HEK293 (cell line): ENCODE data around the gene SMCP.

Experiments used
- CTCF ChIA-PET: fragments of 350-600 bp; formaldehyde crosslinking; extraction: SDS; loops from one replicate; lab custom pipeline; 2021; ENCODE audit warnings: antibody characterized with exemption; lab: Yijun Ruan, JAX
- POLR2A ChIA-PET: fragments of 300-600 bp; formaldehyde crosslinking; extraction: SDS; loops from one replicate; lab custom pipeline; 2020; ENCODE audit warnings: antibody characterized with exemption, inconsistent platforms; lab: Yijun Ruan, JAX
- H3K27ac ChIP-seq: fragments of 200-500 bp; sonication (Bioruptor generic); 2 replicates; pipeline ENCODE4 v1.5.1; 2014; ENCODE audit warnings: low read depth, low read length, control low read depth, inconsistent platforms; ENCODE audit errors: extremely low read depth
- H3K36me3 ChIP-seq, 2 experiments: fragments of 200-500 bp in 1 of 2; sonication (Bioruptor generic) in 1 of 2; 1 replicate in 1 of 2; 2 replicates in 1 of 2; pipeline ENCODE4 v1.5.1; 2014 to 2017; ENCODE audit warnings: inconsistent platforms in 2 of 2, low read length in 2 of 2; ENCODE audit not compliant: control insufficient read depth in 2 of 2, insufficient read depth in 1 of 2
- H3K4me1 ChIP-seq: fragments of 200-500 bp; sonication (Bioruptor generic); 2 replicates; pipeline ENCODE4 v1.5.1; 2014; ENCODE audit warnings: mild to moderate bottlenecking, low read length, inconsistent platforms; ENCODE audit not compliant: control insufficient read depth, insufficient read depth
- H3K4me3 ChIP-seq: 2 replicates; pipeline ENCODE4 v1.5.1; 2011; ENCODE audit warnings: low read depth, mild to moderate bottlenecking, control low read depth, low read length, moderate library complexity
- H3K9me3 ChIP-seq: fragments of 200-500 bp; sonication (Bioruptor generic); 2 replicates; pipeline ENCODE4 v1.5.1; 2014; ENCODE audit warnings: low read depth, low read length, inconsistent platforms; ENCODE audit not compliant: control insufficient read depth, insufficient read depth
- KLF10 ChIP-seq: fragments of 450-650 bp; IDR thresholded peaks from 2 replicates; pipeline ENCODE4 v1.5.1; 2018; ENCODE audit warnings: missing biosample characterization, mild to moderate bottlenecking, missing genetic modification characterization
- KLF9 ChIP-seq: fragments of 450-650 bp; formaldehyde crosslinking; IDR thresholded peaks from 2 replicates; pipeline ENCODE4 v1.5.1; 2016; ENCODE audit warnings: missing biosample characterization, missing genetic modification characterization, low read depth
- SCRT2 ChIP-seq: fragments of 450-650 bp; formaldehyde crosslinking; IDR thresholded peaks from 2 replicates; pipeline ENCODE4 v1.5.1; 2016; ENCODE audit warnings: missing biosample characterization, missing genetic modification characterization
- SP3 ChIP-seq: fragments of 450-650 bp; formaldehyde crosslinking; IDR thresholded peaks from 2 replicates; pipeline ENCODE4 v1.5.1; 2016; ENCODE audit warnings: missing biosample characterization, missing genetic modification characterization
- ZBTB21 ChIP-seq: fragments of 450-650 bp; formaldehyde crosslinking; IDR thresholded peaks from 2 replicates; pipeline ENCODE4 v1.5.1; 2017; ENCODE audit warnings: missing biosample characterization, missing genetic modification characterization
- ZBTB48 ChIP-seq: fragments of 450-650 bp; formaldehyde crosslinking; IDR thresholded peaks from 2 replicates; pipeline ENCODE4 v1.5.1; 2016; ENCODE audit warnings: missing biosample characterization, missing genetic modification characterization
- ZFP37 ChIP-seq: fragments of 450-650 bp; formaldehyde crosslinking; IDR thresholded peaks from 2 replicates; pipeline ENCODE4 v1.5.1; 2016; ENCODE audit warnings: missing biosample characterization, missing genetic modification characterization
- ZNF335 ChIP-seq: fragments of 450-650 bp; formaldehyde crosslinking; conservative IDR thresholded peaks from 2 replicates; pipeline ENCODE4 v1.5.1; 2016; ENCODE audit warnings: missing biosample characterization, missing genetic modification characterization
- ZNF366 ChIP-seq: fragments of 450-650 bp; formaldehyde crosslinking; conservative IDR thresholded peaks from 2 replicates; pipeline ENCODE4 v1.5.1; 2016; ENCODE audit warnings: missing biosample characterization, missing genetic modification characterization
- ZNF501 ChIP-seq: fragments of 450-650 bp; formaldehyde crosslinking; IDR thresholded peaks from 2 replicates; pipeline ENCODE4 v1.5.1; 2016; ENCODE audit warnings: missing biosample characterization, missing genetic modification characterization
- ZNF626 ChIP-seq: fragments of 450-650 bp; sonication (Bioruptor Pico); formaldehyde crosslinking; IDR thresholded peaks from 2 replicates; pipeline ENCODE4 v1.5.1; 2018; ENCODE audit warnings: missing biosample characterization, missing genetic modification characterization, inconsistent platforms
- ZNF629 ChIP-seq: fragments of 450-650 bp; formaldehyde crosslinking; IDR thresholded peaks from 2 replicates; pipeline ENCODE4 v1.5.1; 2017; ENCODE audit warnings: missing biosample characterization, missing genetic modification characterization
- ZNF785 ChIP-seq: fragments of 450-650 bp; formaldehyde crosslinking; IDR thresholded peaks from 2 replicates; pipeline ENCODE4 v1.5.1; 2016; ENCODE audit warnings: missing biosample characterization, missing genetic modification characterization
- TF ChIP-seq, protein P1 (sequence below): fragments of 450-650 bp; formaldehyde crosslinking; conservative IDR thresholded peaks from 2 replicates; pipeline ENCODE4 v1.5.1; 2016; ENCODE audit warnings: low read depth, missing biosample characterization, missing genetic modification characterization
- TF ChIP-seq, protein P2 (sequence below): fragments of 450-650 bp; formaldehyde crosslinking; IDR thresholded peaks from 2 replicates; pipeline ENCODE4 v1.5.1; 2016; ENCODE audit warnings: missing biosample characterization, missing genetic modification characterization
- TF ChIP-seq, protein P3 (sequence below): fragments of 450-650 bp; formaldehyde crosslinking; IDR thresholded peaks from 2 replicates; pipeline ENCODE4 v1.5.1; 2016; ENCODE audit warnings: missing biosample characterization, missing genetic modification characterization, low read depth
- TF ChIP-seq, protein P4 (sequence below): fragments of 450-650 bp; formaldehyde crosslinking; IDR thresholded peaks from 2 replicates; pipeline ENCODE4 v1.5.1; 2016; ENCODE audit warnings: missing biosample characterization, missing genetic modification characterization, low read depth
- TF ChIP-seq, protein P5 (sequence below): fragments of 450-650 bp; formaldehyde crosslinking; IDR thresholded peaks from 2 replicates; pipeline ENCODE4 v1.5.1; 2016; ENCODE audit warnings: missing biosample characterization, missing genetic modification characterization
- TF ChIP-seq, protein P6 (sequence below): fragments of 450-650 bp; formaldehyde crosslinking; IDR thresholded peaks from 2 replicates; pipeline ENCODE4 v1.5.1; 2016; ENCODE audit warnings: missing biosample characterization, missing genetic modification characterization

Gene SMCP

DNA sequence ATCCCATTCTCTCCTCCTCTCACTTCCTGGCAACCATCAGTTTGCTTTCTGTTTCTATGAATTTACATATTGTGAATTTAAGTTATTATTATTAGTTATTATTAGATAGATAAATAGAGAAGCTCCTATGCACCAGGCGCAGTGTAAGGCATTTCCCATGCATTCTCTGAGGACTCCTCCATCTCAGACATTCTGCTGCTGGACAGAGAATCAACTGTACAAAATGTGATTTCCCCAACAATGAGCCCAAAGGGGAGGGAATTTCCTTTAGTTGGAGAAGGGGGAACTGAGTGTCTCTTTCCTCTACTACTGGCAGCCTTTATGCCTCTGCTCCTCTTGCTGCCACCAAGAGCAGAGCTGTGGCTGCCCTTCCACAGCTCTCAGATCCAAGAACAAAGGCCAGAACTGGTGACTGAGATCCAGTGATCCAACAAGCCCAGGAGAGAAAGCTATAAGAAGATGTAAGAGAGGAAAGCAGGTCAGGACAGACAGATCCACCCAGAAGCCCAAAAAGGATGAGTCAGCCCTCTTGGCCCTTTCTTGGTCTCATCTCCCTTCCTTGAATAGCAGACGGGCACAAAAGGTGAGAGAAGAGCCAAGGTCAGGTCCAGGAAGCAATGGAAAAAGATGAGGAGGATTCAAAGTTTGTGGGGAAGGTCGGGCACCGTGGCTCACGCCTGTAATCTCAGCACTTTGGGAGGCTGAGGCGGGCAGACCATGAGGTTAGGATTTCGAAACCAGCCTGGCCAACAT, 26.7 kb downstream of the SMCP start (continued):
- TF ChIP-seq, protein P1, sequence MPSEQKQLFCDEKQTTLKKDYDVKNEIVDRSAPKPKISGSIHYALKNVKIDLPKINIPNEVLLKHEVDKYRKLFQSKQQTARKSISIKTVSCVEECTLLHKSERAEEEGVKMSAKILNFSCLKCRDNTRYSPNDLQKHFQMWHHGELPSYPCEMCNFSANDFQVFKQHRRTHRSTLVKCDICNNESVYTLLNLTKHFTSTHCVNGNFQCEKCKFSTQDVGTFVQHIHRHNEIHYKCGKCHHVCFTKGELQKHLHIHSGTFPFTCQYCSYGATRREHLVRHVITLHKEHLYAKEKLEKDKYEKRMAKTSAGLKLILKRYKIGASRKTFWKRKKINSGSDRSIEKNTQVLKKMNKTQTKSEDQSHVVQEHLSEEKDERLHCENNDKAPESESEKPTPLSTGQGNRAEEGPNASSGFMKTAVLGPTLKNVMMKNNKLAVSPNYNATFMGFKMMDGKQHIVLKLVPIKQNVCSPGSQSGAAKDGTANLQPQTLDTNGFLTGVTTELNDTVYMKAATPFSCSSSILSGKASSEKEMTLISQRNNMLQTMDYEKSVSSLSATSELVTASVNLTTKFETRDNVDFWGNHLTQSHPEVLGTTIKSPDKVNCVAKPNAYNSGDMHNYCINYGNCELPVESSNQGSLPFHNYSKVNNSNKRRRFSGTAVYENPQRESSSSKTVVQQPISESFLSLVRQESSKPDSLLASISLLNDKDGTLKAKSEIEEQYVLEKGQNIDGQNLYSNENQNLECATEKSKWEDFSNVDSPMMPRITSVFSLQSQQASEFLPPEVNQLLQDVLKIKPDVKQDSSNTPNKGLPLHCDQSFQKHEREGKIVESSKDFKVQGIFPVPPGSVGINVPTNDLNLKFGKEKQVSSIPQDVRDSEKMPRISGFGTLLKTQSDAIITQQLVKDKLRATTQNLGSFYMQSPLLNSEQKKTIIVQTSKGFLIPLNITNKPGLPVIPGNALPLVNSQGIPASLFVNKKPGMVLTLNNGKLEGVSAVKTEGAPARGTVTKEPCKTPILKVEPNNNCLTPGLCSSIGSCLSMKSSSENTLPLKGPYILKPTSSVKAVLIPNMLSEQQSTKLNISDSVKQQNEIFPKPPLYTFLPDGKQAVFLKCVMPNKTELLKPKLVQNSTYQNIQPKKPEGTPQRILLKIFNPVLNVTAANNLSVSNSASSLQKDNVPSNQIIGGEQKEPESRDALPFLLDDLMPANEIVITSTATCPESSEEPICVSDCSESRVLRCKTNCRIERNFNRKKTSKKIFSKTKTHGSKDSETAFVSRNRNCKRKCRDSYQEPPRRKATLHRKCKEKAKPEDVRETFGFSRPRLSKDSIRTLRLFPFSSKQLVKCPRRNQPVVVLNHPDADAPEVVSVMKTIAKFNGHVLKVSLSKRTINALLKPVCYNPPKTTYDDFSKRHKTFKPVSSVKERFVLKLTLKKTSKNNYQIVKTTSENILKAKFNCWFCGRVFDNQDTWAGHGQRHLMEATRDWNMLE (tag by site-specific recombination), result no peak

DNA sequence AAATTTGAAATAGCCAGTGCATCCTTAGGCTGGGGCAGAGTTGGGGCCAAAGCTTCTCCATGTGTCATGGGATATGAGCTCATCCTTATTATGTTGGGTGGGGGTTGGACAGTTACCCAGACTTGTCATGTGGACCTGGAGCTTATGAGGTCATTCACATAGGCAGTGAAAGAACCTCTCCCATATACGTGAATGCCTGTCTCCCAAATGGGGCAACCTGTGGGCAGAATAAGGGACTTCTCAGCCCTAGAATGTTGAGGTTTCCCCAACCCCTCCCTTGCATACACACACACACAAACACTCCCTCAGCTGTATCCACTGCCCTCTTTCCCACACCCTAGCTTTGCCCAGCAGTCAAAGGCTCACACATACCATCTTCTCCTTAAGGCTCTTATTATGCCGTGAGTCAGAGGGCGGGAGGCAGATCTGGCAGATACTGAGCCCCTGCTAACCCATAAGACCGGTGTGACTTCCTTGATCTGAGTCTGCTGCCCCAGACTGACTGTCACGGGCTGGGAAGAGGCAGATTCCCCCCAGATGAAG, 28.0 kb downstream of the SMCP start:
- Histone ChIP-seq H3K4me3 (no peak overlapping the region), H3K4me1 (no peaks in the 10 kb centered on the region), H3K27ac (no peak overlapping the region), H3K9me3 (no peaks in the 10 kb centered on the region), H3K36me3 (no peaks in the 10 kb centered on the region)
- CTCF ChIA-PET, result no interaction called here
- TF ChIP-seq, protein P2, sequence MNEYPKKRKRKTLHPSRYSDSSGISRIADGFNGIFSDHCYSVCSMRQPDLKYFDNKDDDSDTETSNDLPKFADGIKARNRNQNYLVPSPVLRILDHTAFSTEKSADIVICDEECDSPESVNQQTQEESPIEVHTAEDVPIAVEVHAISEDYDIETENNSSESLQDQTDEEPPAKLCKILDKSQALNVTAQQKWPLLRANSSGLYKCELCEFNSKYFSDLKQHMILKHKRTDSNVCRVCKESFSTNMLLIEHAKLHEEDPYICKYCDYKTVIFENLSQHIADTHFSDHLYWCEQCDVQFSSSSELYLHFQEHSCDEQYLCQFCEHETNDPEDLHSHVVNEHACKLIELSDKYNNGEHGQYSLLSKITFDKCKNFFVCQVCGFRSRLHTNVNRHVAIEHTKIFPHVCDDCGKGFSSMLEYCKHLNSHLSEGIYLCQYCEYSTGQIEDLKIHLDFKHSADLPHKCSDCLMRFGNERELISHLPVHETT, result no peak
- TF ChIP-seq ZFP37 (tag by site-specific recombination), result peak; percentile 85; the same call in 1 of the 2 replicates
- TF ChIP-seq ZNF626 (tag by site-specific recombination), result no peak
- TF ChIP-seq SP3, result peak; percentile 16; the same call in 1 of the 2 replicates
- peak; percentile 49; the same call in 1 of the 2 replicates for TF ChIP-seq SCRT2
- TF ChIP-seq, protein P3, sequence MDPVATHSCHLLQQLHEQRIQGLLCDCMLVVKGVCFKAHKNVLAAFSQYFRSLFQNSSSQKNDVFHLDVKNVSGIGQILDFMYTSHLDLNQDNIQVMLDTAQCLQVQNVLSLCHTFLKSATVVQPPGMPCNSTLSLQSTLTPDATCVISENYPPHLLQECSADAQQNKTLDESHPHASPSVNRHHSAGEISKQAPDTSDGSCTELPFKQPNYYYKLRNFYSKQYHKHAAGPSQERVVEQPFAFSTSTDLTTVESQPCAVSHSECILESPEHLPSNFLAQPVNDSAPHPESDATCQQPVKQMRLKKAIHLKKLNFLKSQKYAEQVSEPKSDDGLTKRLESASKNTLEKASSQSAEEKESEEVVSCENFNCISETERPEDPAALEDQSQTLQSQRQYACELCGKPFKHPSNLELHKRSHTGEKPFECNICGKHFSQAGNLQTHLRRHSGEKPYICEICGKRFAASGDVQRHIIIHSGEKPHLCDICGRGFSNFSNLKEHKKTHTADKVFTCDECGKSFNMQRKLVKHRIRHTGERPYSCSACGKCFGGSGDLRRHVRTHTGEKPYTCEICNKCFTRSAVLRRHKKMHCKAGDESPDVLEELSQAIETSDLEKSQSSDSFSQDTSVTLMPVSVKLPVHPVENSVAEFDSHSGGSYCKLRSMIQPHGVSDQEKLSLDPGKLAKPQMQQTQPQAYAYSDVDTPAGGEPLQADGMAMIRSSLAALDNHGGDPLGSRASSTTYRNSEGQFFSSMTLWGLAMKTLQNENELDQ (tag by site-specific recombination), result no peak
- TF ChIP-seq ZNF501, result no peak
- TF ChIP-seq ZNF629 (tag by site-specific recombination), result peak; percentile 44; the same call in 1 of the 2 replicates
- TF ChIP-seq KLF9 (tag by site-specific recombination), result no peak
- TF ChIP-seq ZNF366 (tag by site-specific recombination), result peak; percentile 66
- TF ChIP-seq, protein P4, sequence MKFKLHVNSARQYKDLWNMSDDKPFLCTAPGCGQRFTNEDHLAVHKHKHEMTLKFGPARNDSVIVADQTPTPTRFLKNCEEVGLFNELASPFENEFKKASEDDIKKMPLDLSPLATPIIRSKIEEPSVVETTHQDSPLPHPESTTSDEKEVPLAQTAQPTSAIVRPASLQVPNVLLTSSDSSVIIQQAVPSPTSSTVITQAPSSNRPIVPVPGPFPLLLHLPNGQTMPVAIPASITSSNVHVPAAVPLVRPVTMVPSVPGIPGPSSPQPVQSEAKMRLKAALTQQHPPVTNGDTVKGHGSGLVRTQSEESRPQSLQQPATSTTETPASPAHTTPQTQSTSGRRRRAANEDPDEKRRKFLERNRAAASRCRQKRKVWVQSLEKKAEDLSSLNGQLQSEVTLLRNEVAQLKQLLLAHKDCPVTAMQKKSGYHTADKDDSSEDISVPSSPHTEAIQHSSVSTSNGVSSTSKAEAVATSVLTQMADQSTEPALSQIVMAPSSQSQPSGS, result peak; percentile 46; the same call in 1 of the 2 replicates
- TF ChIP-seq ZBTB48 (tag by site-specific recombination), result peak; percentile 65; the same call in 1 of the 2 replicates
- TF ChIP-seq ZBTB21 (tag by site-specific recombination), result peak; percentile 82
- TF ChIP-seq, protein P5, sequence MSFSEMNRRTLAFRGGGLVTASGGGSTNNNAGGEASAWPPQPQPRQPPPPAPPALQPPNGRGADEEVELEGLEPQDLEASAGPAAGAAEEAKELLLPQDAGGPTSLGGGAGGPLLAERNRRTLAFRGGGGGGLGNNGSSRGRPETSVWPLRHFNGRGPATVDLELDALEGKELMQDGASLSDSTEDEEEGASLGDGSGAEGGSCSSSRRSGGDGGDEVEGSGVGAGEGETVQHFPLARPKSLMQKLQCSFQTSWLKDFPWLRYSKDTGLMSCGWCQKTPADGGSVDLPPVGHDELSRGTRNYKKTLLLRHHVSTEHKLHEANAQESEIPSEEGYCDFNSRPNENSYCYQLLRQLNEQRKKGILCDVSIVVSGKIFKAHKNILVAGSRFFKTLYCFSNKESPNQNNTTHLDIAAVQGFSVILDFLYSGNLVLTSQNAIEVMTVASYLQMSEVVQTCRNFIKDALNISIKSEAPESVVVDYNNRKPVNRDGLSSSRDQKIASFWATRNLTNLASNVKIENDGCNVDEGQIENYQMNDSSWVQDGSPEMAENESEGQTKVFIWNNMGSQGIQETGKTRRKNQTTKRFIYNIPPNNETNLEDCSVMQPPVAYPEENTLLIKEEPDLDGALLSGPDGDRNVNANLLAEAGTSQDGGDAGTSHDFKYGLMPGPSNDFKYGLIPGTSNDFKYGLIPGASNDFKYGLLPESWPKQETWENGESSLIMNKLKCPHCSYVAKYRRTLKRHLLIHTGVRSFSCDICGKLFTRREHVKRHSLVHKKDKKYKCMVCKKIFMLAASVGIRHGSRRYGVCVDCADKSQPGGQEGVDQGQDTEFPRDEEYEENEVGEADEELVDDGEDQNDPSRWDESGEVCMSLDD, result 0 out of 2 replicates have a peak, but pooled peaks have one; percentile 28
- TF ChIP-seq, protein P6, sequence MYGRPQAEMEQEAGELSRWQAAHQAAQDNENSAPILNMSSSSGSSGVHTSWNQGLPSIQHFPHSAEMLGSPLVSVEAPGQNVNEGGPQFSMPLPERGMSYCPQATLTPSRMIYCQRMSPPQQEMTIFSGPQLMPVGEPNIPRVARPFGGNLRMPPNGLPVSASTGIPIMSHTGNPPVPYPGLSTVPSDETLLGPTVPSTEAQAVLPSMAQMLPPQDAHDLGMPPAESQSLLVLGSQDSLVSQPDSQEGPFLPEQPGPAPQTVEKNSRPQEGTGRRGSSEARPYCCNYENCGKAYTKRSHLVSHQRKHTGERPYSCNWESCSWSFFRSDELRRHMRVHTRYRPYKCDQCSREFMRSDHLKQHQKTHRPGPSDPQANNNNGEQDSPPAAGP (tag by site-specific recombination), result 0 out of 2 replicates have a peak, but pooled peaks have one; percentile 34
- TF ChIP-seq KLF10 (tag by site-specific recombination), result no peak
- peak; percentile 61 for TF ChIP-seq ZNF335 (tag by site-specific recombination)
- no peak for TF ChIP-seq ZNF785
- POLR2A ChIA-PET, result no interaction called here
